ENCODE data around the gene MFRP. TPM values are rescaled to one million over a fixed set of nuclear protein-coding genes. Genes with fewer than 3 reads are reported as not detected.

The MFRP gene
- total and polyA plus RNA-seq, 9 of the 15 experiments (the other 6 are each of a cell fraction or from before 2014, with no cell fraction given): not detected

DNA sequence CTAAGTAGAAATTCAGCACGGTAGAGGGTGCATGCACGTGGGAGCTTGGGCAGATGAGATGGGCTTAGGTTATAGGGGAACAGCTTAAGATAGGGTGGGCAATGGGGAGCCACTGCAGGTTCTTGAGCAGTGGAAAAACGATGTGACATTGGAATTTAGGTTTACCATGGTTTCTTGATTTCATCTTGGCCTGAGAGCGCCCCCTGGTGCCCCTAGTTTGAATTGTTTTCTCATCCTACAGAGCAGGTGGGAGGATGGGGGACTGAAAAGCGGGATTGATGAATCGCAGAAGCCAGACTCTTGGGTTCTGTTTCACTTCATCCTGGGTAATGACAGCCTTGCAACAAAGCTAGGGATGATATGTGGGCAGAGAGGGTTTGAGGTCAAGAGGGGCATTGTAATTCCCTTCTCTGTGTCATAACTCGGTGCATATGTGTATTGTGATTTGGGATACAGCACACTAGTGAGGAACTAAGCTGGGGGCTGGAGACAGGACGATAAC, 22.9 kb downstream of the MFRP start (continued):
- TF ChIP-seq, protein P1, sequence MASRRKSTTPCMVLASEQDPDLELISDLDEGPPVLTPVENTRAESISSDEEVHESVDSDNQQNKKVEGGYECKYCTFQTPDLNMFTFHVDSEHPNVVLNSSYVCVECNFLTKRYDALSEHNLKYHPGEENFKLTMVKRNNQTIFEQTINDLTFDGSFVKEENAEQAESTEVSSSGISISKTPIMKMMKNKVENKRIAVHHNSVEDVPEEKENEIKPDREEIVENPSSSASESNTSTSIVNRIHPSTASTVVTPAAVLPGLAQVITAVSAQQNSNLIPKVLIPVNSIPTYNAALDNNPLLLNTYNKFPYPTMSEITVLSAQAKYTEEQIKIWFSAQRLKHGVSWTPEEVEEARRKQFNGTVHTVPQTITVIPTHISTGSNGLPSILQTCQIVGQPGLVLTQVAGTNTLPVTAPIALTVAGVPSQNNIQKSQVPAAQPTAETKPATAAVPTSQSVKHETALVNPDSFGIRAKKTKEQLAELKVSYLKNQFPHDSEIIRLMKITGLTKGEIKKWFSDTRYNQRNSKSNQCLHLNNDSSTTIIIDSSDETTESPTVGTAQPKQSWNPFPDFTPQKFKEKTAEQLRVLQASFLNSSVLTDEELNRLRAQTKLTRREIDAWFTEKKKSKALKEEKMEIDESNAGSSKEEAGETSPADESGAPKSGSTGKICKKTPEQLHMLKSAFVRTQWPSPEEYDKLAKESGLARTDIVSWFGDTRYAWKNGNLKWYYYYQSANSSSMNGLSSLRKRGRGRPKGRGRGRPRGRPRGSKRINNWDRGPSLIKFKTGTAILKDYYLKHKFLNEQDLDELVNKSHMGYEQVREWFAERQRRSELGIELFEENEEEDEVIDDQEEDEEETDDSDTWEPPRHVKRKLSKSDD (conservative IDR thresholded peaks at IDR 0.05; ENCODE audit: low read length): no peak
- TF ChIP-seq ETV5 (CRISPR knock-in tag; IDR thresholded peaks at IDR 0.05; ENCODE audit: low read depth) (no peak), RHOXF2B (CRISPR knock-in tag; conservative IDR thresholded peaks at IDR 0.05) (no peak), CREM (IDR thresholded peaks at IDR 0.05; ENCODE audit: low read depth) (peak; percentile 31; the same call in 1 of the 2 replicates), XRCC4 (IDR thresholded peaks at IDR 0.05; ENCODE audit: extremely low read depth, insufficient read depth, insufficient read length) (no peak), NCOA4 (IDR thresholded peaks at IDR 0.05; ENCODE audit: partially characterized antibody) (no peak), BACH1 (tag; IDR thresholded peaks at IDR 0.05) (no peak), NFIX (CRISPR knock-in tag; IDR thresholded peaks at IDR 0.05; ENCODE audit: low read depth) (no peak), NCOA2 (IDR thresholded peaks at IDR 0.05; ENCODE audit: partially characterized antibody in 2 of 2) (no peak), MAFK (IDR thresholded peaks at IDR 0.05; ENCODE audit: low read length) (no peak), ATF1 (CRISPR knock-in tag; IDR thresholded peaks at IDR 0.05) (no peak), ATF1 (tag; IDR thresholded peaks at IDR 0.05) (0 out of 2 replicates have a peak, but pooled peaks have one; percentile 27), CREB1 (IDR thresholded peaks at IDR 0.05) (no peak), CREB1 (CRISPR knock-in tag; IDR thresholded peaks at IDR 0.05) (0 out of 2 replicates have a peak, but pooled peaks have one; percentile 20), XRCC3 (IDR thresholded peaks at IDR 0.05) (no peak), RBM15 (IDR thresholded peaks at IDR 0.05; ENCODE audit: insufficient read depth, low read length) (no peak)
- TF ChIP-seq, protein P2, sequence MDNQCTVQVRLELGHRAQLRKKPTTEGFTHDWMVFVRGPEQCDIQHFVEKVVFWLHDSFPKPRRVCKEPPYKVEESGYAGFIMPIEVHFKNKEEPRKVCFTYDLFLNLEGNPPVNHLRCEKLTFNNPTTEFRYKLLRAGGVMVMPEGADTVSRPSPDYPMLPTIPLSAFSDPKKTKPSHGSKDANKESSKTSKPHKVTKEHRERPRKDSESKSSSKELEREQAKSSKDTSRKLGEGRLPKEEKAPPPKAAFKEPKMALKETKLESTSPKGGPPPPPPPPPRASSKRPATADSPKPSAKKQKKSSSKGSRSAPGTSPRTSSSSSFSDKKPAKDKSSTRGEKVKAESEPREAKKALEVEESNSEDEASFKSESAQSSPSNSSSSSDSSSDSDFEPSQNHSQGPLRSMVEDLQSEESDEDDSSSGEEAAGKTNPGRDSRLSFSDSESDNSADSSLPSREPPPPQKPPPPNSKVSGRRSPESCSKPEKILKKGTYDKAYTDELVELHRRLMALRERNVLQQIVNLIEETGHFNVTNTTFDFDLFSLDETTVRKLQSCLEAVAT (IDR thresholded peaks at IDR 0.05): no peak
- TF ChIP-seq, protein P3, sequence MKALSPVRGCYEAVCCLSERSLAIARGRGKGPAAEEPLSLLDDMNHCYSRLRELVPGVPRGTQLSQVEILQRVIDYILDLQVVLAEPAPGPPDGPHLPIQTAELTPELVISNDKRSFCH (CRISPR knock-in tag; IDR thresholded peaks at IDR 0.05): no peak
- TF ChIP-seq, protein P3 (tag; IDR thresholded peaks at IDR 0.05): peak; percentile 66
- TF ChIP-seq, protein P4, sequence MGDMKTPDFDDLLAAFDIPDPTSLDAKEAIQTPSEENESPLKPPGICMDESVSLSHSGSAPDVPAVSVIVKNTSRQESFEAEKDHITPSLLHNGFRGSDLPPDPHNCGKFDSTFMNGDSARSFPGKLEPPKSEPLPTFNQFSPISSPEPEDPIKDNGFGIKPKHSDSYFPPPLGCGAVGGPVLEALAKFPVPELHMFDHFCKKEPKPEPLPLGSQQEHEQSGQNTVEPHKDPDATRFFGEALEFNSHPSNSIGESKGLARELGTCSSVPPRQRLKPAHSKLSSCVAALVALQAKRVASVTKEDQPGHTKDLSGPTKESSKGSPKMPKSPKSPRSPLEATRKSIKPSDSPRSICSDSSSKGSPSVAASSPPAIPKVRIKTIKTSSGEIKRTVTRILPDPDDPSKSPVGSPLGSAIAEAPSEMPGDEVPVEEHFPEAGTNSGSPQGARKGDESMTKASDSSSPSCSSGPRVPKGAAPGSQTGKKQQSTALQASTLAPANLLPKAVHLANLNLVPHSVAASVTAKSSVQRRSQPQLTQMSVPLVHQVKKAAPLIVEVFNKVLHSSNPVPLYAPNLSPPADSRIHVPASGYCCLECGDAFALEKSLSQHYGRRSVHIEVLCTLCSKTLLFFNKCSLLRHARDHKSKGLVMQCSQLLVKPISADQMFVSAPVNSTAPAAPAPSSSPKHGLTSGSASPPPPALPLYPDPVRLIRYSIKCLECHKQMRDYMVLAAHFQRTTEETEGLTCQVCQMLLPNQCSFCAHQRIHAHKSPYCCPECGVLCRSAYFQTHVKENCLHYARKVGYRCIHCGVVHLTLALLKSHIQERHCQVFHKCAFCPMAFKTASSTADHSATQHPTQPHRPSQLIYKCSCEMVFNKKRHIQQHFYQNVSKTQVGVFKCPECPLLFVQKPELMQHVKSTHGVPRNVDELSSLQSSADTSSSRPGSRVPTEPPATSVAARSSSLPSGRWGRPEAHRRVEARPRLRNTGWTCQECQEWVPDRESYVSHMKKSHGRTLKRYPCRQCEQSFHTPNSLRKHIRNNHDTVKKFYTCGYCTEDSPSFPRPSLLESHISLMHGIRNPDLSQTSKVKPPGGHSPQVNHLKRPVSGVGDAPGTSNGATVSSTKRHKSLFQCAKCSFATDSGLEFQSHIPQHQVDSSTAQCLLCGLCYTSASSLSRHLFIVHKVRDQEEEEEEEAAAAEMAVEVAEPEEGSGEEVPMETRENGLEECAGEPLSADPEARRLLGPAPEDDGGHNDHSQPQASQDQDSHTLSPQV (IDR thresholded peaks at IDR 0.05): no peak
- TF ChIP-seq, protein P5, sequence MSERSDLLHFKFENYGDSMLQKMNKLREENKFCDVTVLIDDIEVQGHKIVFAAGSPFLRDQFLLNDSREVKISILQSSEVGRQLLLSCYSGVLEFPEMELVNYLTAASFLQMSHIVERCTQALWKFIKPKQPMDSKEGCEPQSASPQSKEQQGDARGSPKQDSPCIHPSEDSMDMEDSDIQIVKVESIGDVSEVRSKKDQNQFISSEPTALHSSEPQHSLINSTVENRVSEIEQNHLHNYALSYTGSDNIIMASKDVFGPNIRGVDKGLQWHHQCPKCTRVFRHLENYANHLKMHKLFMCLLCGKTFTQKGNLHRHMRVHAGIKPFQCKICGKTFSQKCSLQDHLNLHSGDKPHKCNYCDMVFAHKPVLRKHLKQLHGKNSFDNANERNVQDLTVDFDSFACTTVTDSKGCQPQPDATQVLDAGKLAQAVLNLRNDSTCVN (CRISPR knock-in tag; IDR thresholded peaks at IDR 0.05): no peak

Data from K562 (cell line).